ENCODE measurements around the gene MAST1.
"Not testable (repeated sequence)": the region's sequence is repeated elsewhere in the genome, so short reads cannot be mapped to it uniquely, and the experiment has no call there.

The MAST1 gene

DNA sequence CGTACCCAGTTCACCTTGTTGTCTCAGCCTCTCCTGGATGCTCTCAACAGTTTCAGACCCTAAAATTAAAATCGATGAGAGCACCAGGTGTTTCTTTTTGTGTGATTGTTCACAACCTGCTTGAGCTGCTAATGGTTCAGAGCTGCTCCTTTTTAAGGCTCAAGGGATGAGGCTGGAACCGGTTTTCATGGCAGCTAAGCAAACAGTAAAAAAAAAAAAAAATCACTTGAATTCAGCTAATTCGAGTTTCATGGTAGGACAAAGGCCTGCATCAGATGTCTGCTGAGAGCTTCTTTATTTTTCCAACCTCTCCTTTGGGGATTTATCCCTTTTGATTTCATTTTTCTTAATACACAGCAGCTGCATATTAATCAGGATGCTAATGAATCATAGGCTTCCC lies 74.3 kb downstream of the MAST1 start:
- no peak for DNase-seq

DNA sequence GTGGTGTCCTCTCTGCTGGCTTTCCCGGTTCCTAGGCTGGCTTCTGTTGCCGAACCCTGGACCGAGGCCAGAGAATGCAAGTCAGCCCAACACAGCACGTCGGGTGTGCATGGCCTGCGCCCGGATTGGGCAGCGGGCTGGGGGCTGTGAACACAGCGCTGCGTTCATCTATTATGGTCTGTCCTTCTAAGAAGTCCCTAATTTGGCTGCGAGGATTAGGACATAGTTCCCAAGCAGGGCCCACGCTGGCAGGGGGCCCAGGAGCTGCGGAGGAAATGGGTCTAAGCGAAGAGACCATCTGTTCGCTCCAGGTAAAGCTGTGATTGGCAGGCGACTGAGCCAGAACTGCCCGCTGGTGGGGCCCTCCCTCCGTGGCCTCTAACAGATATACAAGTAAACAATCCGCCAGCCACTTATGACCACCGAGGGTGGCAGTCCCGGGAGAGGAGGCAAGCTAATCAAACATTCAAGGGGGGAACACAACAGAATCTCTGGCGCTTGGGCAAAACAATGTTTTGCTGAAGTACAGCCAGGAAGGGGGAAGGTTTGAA lies 74.8 kb downstream of the MAST1 start:
- no peak for DNase-seq

DNA sequence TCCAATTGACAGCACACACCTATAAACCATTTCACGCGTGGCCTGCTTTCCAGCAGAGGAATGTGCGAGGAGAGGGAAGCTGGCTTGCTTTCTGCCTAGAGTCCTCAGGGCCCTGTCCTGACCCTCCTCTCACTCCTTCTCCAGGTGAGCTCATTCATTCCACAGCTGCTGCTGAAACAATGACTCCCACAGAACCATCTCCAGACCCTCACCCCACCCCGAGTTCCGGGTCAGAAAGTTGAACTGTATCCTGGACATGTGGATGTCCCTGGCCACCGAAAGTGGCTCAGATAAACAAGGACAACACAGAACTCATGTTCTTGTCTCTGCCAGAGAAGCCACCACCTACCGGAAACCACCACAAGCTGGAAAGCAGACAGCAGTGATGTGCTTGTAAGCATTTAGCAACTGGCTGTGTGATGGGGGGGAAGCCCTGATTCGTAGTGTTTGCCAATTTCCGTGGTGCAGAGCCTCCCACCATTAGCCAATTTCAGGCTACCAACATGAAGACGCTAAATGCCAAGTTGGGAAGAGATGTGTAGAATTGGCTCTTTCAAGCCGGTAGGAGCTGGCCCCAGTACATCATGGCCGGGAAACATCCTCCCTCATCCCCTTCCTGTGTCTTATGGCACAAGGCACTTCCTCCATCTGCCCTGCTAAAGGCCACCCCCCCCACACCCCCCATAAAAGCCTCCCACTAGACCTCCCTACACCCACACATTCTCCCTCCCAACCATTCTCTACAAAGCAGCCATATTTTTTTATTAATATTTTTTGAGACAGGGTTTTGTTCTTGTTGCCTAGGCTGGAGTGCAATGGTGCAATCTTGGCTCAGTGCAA lies 75.8 kb downstream of the MAST1 start:
- DNase-seq: no peak

DNA sequence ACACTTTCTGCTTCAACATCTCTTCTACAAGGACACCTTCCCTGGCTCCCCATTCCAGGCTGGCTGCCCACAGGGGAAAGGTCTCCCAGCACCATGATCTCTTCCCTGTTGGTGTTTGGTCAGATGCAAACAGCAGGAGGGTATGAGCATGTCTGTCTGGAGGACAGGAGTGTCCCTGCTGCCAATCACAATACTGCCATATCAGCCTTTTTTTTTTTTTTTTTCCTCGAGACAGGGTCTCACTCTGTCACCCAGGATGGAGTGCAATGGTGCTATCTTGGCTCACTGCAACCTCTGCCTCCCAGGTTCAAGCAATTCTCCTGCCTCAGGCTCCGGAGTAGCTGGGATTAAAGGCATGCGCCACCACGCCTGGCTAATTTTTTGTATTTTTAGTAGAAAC lies 77.5 kb downstream of the MAST1 start:
- DNase-seq: not testable (repeated sequence)

DNA sequence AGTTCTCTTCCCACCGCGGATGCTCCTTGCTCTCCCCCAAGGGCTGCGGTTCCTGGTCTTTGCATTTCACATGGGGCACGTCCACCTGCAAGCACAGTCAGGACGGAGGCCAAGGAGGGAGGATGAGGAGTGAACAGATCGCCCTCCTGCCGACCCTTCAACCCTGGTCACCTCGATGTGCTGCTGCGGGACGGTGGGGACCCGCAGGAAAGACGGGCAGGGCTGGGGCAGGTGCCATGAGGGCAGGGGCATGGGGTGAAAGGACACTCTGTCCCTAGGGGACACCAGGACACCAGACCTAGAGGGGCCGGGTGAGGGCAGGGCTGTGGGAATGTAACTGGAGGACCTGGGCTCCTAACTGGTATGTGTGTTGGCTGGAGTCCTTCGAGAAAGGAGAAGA lies 79.9 kb downstream of the MAST1 start:
- DNase-seq: no peak

DNA sequence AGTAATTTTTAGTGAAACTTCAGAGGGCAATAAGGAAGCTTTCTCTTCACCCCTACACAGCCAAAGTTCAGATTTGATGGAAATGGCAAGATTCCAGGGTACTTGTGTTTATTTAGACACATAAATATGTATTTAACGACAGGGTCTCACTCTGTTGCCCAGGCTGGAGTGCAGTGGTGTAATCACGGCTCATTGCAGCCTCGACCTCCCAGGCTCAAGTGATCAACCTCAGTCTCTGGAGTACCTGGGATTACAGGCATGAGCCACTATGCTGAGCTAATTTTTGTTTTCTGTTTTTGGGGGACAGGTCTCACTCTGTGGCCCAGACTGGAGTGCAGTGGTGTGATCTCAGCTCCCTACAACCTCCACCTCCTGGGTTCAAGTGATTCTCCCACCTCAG lies 82.7 kb downstream of the MAST1 start:
- no peak for DNase-seq

DNA sequence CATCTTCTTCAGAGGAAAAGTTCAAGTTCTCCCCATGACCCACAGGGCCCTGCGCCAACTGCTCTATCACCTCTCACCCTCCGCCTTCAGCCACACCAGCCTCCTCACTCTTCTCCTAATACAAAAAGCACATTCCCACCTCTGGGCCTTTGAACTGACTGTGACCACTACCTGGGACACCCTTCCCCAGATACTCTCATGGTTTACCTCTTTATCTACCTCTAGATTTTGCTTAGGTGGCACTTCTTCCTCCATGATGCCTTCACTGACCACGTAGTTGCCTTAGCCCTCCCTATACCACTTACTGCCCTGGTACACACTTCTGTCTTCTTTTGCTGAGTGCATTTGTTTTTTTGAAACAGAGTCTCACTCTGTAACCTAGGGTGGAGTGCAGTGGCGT lies 84.6 kb downstream of the MAST1 start:
- DNase-seq: no peak
